GM23248 (cell line): ENCODE results near the gene ARID5B. TPM values are rescaled to one million over a fixed set of nuclear protein-coding genes. Genes with fewer than 3 reads are reported as not detected.

ENCODE experiments used
- DNase-seq: peaks from one replicate; pipeline ENCODE4 v3.0.0-alpha.2; 2015
- H2AFZ ChIP-seq: fragments of 200-600 bp; sonication (generic); 2 replicates; pipeline ENCODE4 v1.6.1; 2016; ENCODE audit warnings: antibody characterized with exemption
- H3F3A ChIP-seq: fragments of 200-600 bp; sonication (generic); 2 replicates; pipeline ENCODE4 v1.6.1; 2016; ENCODE audit warnings: mild to moderate bottlenecking, antibody characterized with exemption, mixed run types; ENCODE audit not compliant: insufficient read depth
- H3K27ac ChIP-seq: fragments of 200-600 bp; sonication (generic); 2 replicates; pipeline ENCODE4 v1.5.1; 2016; ENCODE audit warnings: mild to moderate bottlenecking
- H3K27me3 ChIP-seq: fragments of 200-600 bp; sonication (generic); replicated peaks from 2 replicates; pipeline ENCODE4 v1.6.1; 2016; ENCODE audit warnings: mild to moderate bottlenecking; ENCODE audit not compliant: insufficient read depth
- H3K36me3 ChIP-seq: fragments of 200-600 bp; sonication (generic); 2 replicates; pipeline ENCODE4 v1.6.1; 2016; ENCODE audit warnings: low read depth, mild to moderate bottlenecking
- H3K4me1 ChIP-seq: fragments of 200-600 bp; sonication (generic); 2 replicates; pipeline ENCODE4 v1.6.1; 2016; ENCODE audit warnings: mild to moderate bottlenecking; ENCODE audit not compliant: insufficient read depth
- H3K4me2 ChIP-seq: fragments of 200-600 bp; sonication (generic); one replicate; pipeline ENCODE4 v1.6.1; 2016; ENCODE audit warnings: mild to moderate bottlenecking; ENCODE audit not compliant: unreplicated experiment
- H3K4me3 ChIP-seq: fragments of 200-600 bp; sonication (generic); 2 replicates; pipeline ENCODE4 v1.5.1; 2016; ENCODE audit warnings: mild to moderate bottlenecking
- H3K79me2 ChIP-seq: fragments of 200-600 bp; sonication (generic); 2 replicates; pipeline ENCODE4 v1.6.1; 2016; ENCODE audit warnings: mild to moderate bottlenecking; ENCODE audit not compliant: insufficient read depth
- H3K9ac ChIP-seq: fragments of 200-600 bp; sonication (generic); 2 replicates; pipeline ENCODE4 v1.6.1; 2016; ENCODE audit warnings: mild to moderate bottlenecking
- H3K9me2 ChIP-seq: fragments of 200-600 bp; sonication (generic); 2 replicates; pipeline ENCODE4 v1.6.1; 2016; ENCODE audit warnings: mixed run types, mild to moderate bottlenecking, moderate library complexity; ENCODE audit not compliant: insufficient read depth
- H3K9me3 ChIP-seq: fragments of 200-600 bp; sonication (generic); one replicate; pipeline ENCODE4 v1.6.1; 2017; ENCODE audit warnings: low read depth
- H4K20me1 ChIP-seq: fragments of 200-600 bp; sonication (generic); 2 replicates; pipeline ENCODE4 v1.6.0; 2016; ENCODE audit not compliant: insufficient read depth
- EZH2 ChIP-seq: fragments of 200-600 bp; sonication (generic); IDR thresholded peaks from 2 replicates; pipeline ENCODE4 v1.6.1; 2018; ENCODE audit warnings: antibody characterized with exemption, mild to moderate bottlenecking; ENCODE audit not compliant: insufficient read depth, poor library complexity, severe bottlenecking
- EZH2phosphoT487 ChIP-seq: fragments of 200-600 bp; sonication (generic); IDR thresholded peaks from 2 replicates; pipeline ENCODE4 v1.6.1; 2018; ENCODE audit warnings: antibody characterized with exemption, moderate library complexity, mild to moderate bottlenecking, low read depth; ENCODE audit not compliant: insufficient read depth
- WGBS, 2 experiments: methylation state at CpG; one replicate each; pipeline ENCODE4 v1.1.6; 2015 to 2017; ENCODE audit warnings: low lambda C conversion rate in 2 of 2, low coverage in 1 of 2; ENCODE audit errors: missing lambda C conversion rate in 2 of 2; 5-methylcytosine and 5-hydroxymethylcytosine counted together
- in situ Hi-C: fragments of 300-500 bp; cut with MboI; formaldehyde crosslinking; loops from 2 replicates; pipeline ENCODE4 v1.15.0; 2020
- polyA plus RNA-seq: library from polyadenylated mRNA; unstranded; fragments of >200 nt; fragmentation: Nextera tagmentation; extraction: Ambion mirVana; gene quantifications from 2 replicates; pipeline ENCODE4 v1.2.1, GENCODE V29; 2016
- total RNA-seq: library from RNA; depleted of rRNA; stranded (reverse); fragments of >200 nt; shearing (Covaris generic); gene quantifications from 2 replicates; pipeline ENCODE4 v1.2.3, GENCODE V29; 2014

Gene ARID5B
- total and polyA plus RNA-seq, 2 experiments from 2014 or later = 56.7 to 78.8 TPM

DNA sequence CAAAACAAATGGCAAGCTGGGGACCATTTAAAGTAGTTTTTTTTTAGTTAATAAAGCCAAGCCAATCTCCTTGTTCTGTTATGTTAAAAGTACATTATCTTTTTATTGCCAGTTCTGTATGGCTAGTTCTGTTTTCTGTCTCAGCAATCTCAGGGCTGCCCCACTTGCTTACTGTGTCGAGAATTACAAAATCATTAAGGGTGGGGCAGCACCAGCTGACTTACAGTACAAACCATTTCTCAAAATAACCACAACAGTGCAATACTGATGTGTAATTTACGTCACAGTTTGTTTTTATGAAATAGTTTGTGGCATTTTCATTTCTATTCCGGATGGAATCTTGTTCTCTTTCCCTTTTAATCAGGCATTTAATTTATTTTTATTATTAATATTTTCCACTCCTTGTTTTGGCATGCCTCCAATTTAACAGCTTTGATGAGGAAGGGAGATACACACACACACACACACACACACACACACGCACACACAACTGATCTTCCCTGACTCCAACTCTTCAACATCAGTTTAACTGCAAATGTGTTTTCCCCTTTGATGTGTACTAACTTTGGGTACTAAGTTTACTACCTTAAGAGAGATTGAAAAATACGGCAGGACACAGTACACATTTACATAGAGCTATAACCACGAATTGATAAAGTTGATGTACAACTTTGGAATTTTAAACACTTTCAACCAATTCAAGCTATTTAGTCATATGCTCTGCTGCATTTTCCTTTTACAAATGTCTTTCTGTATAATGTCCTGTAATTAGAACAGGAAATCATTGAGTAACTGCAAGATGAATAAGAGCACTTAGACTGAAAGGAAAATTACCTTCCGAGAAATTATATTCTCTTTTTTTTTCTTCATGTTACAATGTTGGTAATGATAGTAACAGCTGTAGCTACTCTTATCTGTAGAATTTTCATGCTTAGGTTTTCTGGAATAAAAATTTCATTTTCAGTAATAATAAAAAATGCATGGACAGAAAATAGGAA lies 91.5 kb downstream of the ARID5B start:
- Histone ChIP-seq H3K27ac (peak overlapping the region; percentile 99), H3K4me1 (peaks cover 33% of the 10 kb centered on the region), H3K79me2 (peaks cover 52% of the 10 kb centered on the region), H2AFZ (peak overlapping the region; percentile 10; the same call in 1 of the 2 replicates), H3K4me3 (peak overlapping the region; percentile 70), H3K27me3 (no peaks in the 10 kb centered on the region), H3F3A (peaks cover 35% of the 10 kb centered on the region), H4K20me1 (no peaks in the 10 kb centered on the region), H3K9me2 (no peaks in the 10 kb centered on the region), H3K9me3 (no peaks in the 10 kb centered on the region), H3K4me2 (peak overlapping the region; percentile 94), H3K36me3 (no peaks in the 10 kb centered on the region), H3K9ac (peak overlapping the region; percentile 85)
- in situ Hi-C loops = no loop called here
- WGBS, 2 experiments = 0% methylated on average over 7 of the region's 7 CpGs
- DNase-seq = peak; percentile 93
- TF ChIP-seq EZH2phosphoT487 (no peak), EZH2 (no peak)

GRCh38 chr10:61993711-61994401 lies 92.4 kb downstream of the ARID5B start:
- Histone ChIP-seq H3K4me3 (peak overlapping the region; percentile 70), H3F3A (peaks cover 35% of the 10 kb centered on the region), H3K36me3 (no peaks in the 10 kb centered on the region), H3K9ac (peak overlapping the region; percentile 85), H2AFZ (no peak overlapping the region), H3K4me1 (peaks cover 29% of the 10 kb centered on the region), H3K9me3 (no peaks in the 10 kb centered on the region), H3K9me2 (no peaks in the 10 kb centered on the region), H3K27ac (peak overlapping the region; percentile 99), H3K4me2 (peak overlapping the region; percentile 94), H4K20me1 (no peaks in the 10 kb centered on the region), H3K27me3 (no peaks in the 10 kb centered on the region), H3K79me2 (peaks cover 52% of the 10 kb centered on the region)
- WGBS, 2 experiments = 35 to 37% methylated on average over 6 of the region's 6 CpGs
- DNase-seq = peak; percentile 59
- in situ Hi-C loops = no loop called here
- no peak for TF ChIP-seq EZH2phosphoT487
- TF ChIP-seq EZH2 = no peak

GRCh38 chr10:61994405-61995219 lies 93.1 kb downstream of the ARID5B start:
- Histone ChIP-seq H3K4me3 (no peak overlapping the region), H3K4me1 (peaks cover 29% of the 10 kb centered on the region), H4K20me1 (no peaks in the 10 kb centered on the region), H3K4me2 (peak overlapping the region; percentile 94), H3K27ac (peak overlapping the region; percentile 99), H3K9me3 (no peaks in the 10 kb centered on the region), H3K36me3 (no peaks in the 10 kb centered on the region), H3K9me2 (no peaks in the 10 kb centered on the region), H3F3A (peaks cover 35% of the 10 kb centered on the region), H3K79me2 (peaks cover 49% of the 10 kb centered on the region), H3K27me3 (no peaks in the 10 kb centered on the region), H3K9ac (0 out of 2 replicates have a peak overlapping the region, but pooled peaks have one; percentile 85), H2AFZ (no peak overlapping the region)
- TF ChIP-seq EZH2 (no peak), EZH2phosphoT487 (no peak)
- in situ Hi-C loops = no loop called here
- WGBS, 2 experiments = 92 to 95% methylated on average over 7 of the region's 7 CpGs
- no peak for DNase-seq

- no peaks in the 10 kb centered on the region for H4K20me1 ChIP-seq
- H3K79me2 ChIP-seq = peaks cover 49% of the 10 kb centered on the region
- H3K9me3 ChIP-seq = no peaks in the 10 kb centered on the region
- in situ Hi-C loops = no loop called here
- H3K27ac ChIP-seq = no peak overlapping the region
- 80 to 84% methylated on average over 3 of the region's 3 CpGs for WGBS, 2 experiments
- no peak for DNase-seq
- H2AFZ ChIP-seq = no peak overlapping the region
- no peak for TF ChIP-seq EZH2
- no peaks in the 10 kb centered on the region for H3K9me2 ChIP-seq
- peaks cover 29% of the 10 kb centered on the region for H3K4me1 ChIP-seq
- no peak overlapping the region for H3K4me3 ChIP-seq
- H3K4me2 ChIP-seq = no peak overlapping the region
- no peak overlapping the region for H3K9ac ChIP-seq
- H3K36me3 ChIP-seq = no peaks in the 10 kb centered on the region
- H3F3A ChIP-seq = peaks cover 35% of the 10 kb centered on the region
- no peaks in the 10 kb centered on the region for H3K27me3 ChIP-seq
These were observed 93.7 kb downstream of the ARID5B start for GRCh38 chr10:61995220-61995503.
